22Rv1 (cell line): ENCODE measurements around the gene KRT79.

Experiments
- ZFX ChIP-seq: fragments of 450-650 bp; IDR thresholded peaks from 2 replicates; pipeline ENCODE4 v1.6.1; 2017; ENCODE audit warnings: antibody characterized with exemption, borderline replicate concordance
- TF ChIP-seq, protein P1 (sequence below): fragments of 450-650 bp; IDR thresholded peaks from 2 replicates; pipeline ENCODE4 v1.5.1; 2017; ENCODE audit warnings: mild to moderate bottlenecking

GRCh38 chr12:52837413-52837741 lies 3.3 kb upstream of the KRT79 start:
- TF ChIP-seq, protein P1, sequence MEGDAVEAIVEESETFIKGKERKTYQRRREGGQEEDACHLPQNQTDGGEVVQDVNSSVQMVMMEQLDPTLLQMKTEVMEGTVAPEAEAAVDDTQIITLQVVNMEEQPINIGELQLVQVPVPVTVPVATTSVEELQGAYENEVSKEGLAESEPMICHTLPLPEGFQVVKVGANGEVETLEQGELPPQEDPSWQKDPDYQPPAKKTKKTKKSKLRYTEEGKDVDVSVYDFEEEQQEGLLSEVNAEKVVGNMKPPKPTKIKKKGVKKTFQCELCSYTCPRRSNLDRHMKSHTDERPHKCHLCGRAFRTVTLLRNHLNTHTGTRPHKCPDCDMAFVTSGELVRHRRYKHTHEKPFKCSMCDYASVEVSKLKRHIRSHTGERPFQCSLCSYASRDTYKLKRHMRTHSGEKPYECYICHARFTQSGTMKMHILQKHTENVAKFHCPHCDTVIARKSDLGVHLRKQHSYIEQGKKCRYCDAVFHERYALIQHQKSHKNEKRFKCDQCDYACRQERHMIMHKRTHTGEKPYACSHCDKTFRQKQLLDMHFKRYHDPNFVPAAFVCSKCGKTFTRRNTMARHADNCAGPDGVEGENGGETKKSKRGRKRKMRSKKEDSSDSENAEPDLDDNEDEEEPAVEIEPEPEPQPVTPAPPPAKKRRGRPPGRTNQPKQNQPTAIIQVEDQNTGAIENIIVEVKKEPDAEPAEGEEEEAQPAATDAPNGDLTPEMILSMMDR: no peak
- TF ChIP-seq ZFX: no peak
